ENCODE measurements around the gene FILIP1L. TPM values are rescaled to one million over a fixed set of nuclear protein-coding genes. Genes with fewer than 3 reads are reported as not detected.

The FILIP1L gene
- total and polyA plus RNA-seq, 2 of the 4 experiments (the other 2 are of a cell fraction): 11.5 to 19.9 TPM

DNA sequence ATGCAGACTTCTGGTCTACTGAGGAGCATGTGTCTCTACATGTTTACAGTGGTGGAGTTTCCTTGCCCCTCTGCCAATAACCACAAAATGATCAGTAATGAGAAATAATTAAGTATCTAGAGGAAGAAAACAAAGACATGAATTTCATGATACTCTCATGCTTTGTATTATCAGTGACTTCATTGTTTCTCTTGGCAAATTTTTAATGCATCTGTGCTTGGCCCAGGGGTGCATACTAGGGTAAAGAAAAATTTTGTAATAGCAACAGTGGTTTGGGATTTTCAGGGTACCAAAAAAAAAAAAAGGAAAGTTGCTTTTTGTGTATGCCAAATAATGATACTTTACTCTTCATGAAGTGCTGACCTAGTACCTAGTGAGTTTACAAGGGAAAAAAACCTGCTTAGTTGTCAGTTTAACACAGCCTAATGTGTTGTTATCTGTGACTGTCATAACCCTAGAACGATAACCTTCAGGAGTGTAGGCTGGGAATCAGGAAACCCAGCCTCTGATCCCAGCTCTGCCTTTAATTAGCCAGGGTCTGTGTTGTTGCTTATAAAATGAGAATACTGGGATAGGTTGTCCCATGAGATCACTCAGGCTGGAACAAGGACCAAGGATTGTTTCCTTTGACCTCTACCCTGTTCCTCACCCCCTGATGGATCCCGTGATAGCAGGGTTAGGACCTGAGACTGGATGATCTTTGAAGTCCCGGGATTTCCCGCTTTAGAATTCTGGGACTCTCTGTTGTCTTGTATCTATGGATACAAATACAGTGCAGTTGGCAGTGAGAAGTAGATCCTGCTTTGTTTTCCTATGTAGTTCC lies 179.1 kb downstream of the FILIP1L start (continued):
- TF ChIP-seq SMC3 (IDR thresholded peaks at IDR 0.05; ENCODE audit: low read depth, low read length): no peak
- no peak for TF ChIP-seq RAD21 (IDR thresholded peaks at IDR 0.05; ENCODE audit: low read length)
- no peak for TF ChIP-seq RCOR1 (IDR thresholded peaks at IDR 0.05; ENCODE audit: insufficient replicate concordance, low read length)
- TF ChIP-seq BHLHE40 (IDR thresholded peaks at IDR 0.05; ENCODE audit: low read depth, low read length): no peak
- TF ChIP-seq POLR2A (IDR thresholded peaks at IDR 0.05; ENCODE audit: low read depth, low read length): no peak
- TF ChIP-seq FOS (IDR thresholded peaks at IDR 0.05; ENCODE audit: low read depth, low read length): no peak
- no peak for TF ChIP-seq MAFK (IDR thresholded peaks at IDR 0.05; ENCODE audit: low read depth, low read length)

Data from IMR-90 (cell line).